Erythroblast (primary cell): Measurements from ENCODE around the gene IL32.

ENCODE experiments used
- GATA1 ChIP-seq: IDR thresholded peaks from 2 replicates; pipeline ENCODE4 v1.6.1; 2011; ENCODE audit warnings: low read depth, mild to moderate bottlenecking, control low read depth, low read length, moderate library complexity
- POLR2A ChIP-seq: IDR thresholded peaks from 2 replicates; pipeline ENCODE4 v1.6.1; 2011; ENCODE audit warnings: mild to moderate bottlenecking, low read length

DNA sequence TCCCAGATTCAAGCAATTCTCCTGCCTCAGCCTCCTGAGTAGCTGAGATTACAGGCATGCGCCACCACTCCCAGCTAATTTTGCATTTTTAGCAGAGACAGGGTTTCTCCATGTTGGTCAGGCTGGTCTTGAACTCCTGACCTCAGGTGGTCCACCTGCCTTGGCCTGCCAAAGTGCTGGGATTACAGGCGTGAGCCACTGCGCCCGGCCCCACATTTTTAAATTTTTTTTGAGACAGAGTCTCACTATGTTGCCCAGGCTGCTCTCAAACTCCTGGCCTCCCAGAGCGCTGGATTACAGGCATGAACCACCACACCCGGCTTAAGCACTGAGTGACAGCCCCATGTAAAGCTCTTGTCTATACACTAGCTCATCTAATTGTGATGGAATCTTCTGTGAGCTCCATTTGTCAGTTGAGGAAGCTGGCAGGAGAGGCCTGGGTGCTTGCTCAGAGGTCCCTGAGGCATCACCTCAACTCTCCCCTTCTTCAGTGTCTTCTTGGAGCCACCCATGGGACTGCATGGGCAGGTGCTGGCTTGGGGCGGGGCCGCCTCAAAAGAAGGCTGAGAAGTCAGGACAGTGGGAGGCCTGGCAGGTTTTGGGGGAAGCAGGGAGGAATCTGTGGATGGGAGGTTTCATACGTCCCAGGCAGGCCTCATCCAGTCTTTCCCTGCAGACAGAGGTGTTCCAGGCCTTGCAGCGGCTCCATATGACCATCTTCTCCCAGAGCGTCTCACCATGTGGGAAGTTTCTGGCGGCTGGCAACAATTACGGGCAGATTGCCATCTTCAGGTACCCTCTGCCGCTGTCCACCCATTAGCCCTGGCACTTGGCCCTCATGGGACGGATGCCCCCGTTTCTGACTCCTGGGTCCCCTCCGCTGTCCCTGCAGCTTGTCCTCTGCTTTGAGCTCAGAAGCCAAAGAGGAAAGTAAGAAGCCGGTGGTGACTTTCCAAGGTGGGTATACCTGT, 40.1 kb upstream of the IL32 start:
- TF ChIP-seq POLR2A = no peak
- no peak for TF ChIP-seq GATA1
